DOHH2 (cell line): ENCODE measurements around the gene FXYD4.
"Not testable (repeated sequence)": the region's sequence is repeated elsewhere in the genome, so short reads cannot be mapped to it uniquely, and the experiment has no call there.

Source experiments
- H3F3A ChIP-seq: fragments of 200-600 bp; sonication (generic), shearing (Covaris generic); 2 replicates; pipeline ENCODE4 v1.6.0; 2016; ENCODE audit warnings: antibody characterized with exemption, mild to moderate bottlenecking; ENCODE audit not compliant: control insufficient read depth, insufficient read depth
- H3K27ac ChIP-seq: fragments of 200-600 bp; sonication (generic); 2 replicates; pipeline ENCODE4 v1.5.1; 2014; ENCODE audit warnings: low read depth, mild to moderate bottlenecking, low read length, moderate library complexity
- H3K27me3 ChIP-seq: fragments of 200-600 bp; sonication (generic); 2 replicates; pipeline ENCODE4 v1.6.1; 2014; ENCODE audit warnings: mild to moderate bottlenecking, low read length, mixed read lengths; ENCODE audit not compliant: control insufficient read depth
- H3K36me3 ChIP-seq: fragments of 200-600 bp; sonication (generic); 2 replicates; pipeline ENCODE4 v1.6.1; 2014; ENCODE audit warnings: mild to moderate bottlenecking, low read length, moderate library complexity, mixed read lengths; ENCODE audit not compliant: control insufficient read depth
- H3K4me1 ChIP-seq: fragments of 200-600 bp; sonication (generic); 2 replicates; pipeline ENCODE4 v1.6.1; 2014; ENCODE audit warnings: mild to moderate bottlenecking, low read length, mixed read lengths; ENCODE audit not compliant: control insufficient read depth
- H3K4me2 ChIP-seq: fragments of 200-600 bp; sonication (generic); 2 replicates; pipeline ENCODE4 v1.6.0; 2014; ENCODE audit warnings: mild to moderate bottlenecking, low read length, moderate library complexity
- H3K4me3 ChIP-seq: fragments of 200-600 bp; sonication (generic); 2 replicates; pipeline ENCODE4 v1.5.1; 2014; ENCODE audit warnings: mild to moderate bottlenecking, low read length, mixed read lengths
- H3K79me2 ChIP-seq: fragments of 200-600 bp; sonication (generic); 2 replicates; pipeline ENCODE4 v1.6.1; 2014; ENCODE audit warnings: mild to moderate bottlenecking, low read length, mixed read lengths; ENCODE audit not compliant: control insufficient read depth
- H3K9me2 ChIP-seq: fragments of 200-600 bp; sonication (generic); replicated peaks from 2 replicates; pipeline ENCODE4 v1.6.1; 2014; ENCODE audit warnings: mild to moderate bottlenecking, low read length, mixed read lengths; ENCODE audit not compliant: control insufficient read depth
- H3K9me3 ChIP-seq: fragments of 200-600 bp; sonication (generic); 2 replicates; pipeline ENCODE4 v1.6.1; 2014; ENCODE audit warnings: antibody characterized with exemption, low read length, mixed read lengths; ENCODE audit not compliant: control insufficient read depth, insufficient read depth
- H4K20me1 ChIP-seq: fragments of 200-600 bp; sonication (generic); 2 replicates; pipeline ENCODE4 v1.6.0; 2014; ENCODE audit warnings: low read depth, mild to moderate bottlenecking, antibody characterized with exemption, low read length, moderate library complexity; ENCODE audit not compliant: control insufficient read depth, insufficient read depth
- EZH2phosphoT487 ChIP-seq: fragments of 200-600 bp; sonication (generic); IDR thresholded peaks from 2 replicates; pipeline ENCODE4 v1.6.1; 2017; ENCODE audit warnings: borderline replicate concordance, mild to moderate bottlenecking, antibody characterized with exemption, low read length, moderate library complexity, mixed read lengths
- TF ChIP-seq, protein P1 (sequence below): fragments of 200-600 bp; sonication (generic); IDR thresholded peaks from one replicate; pipeline ENCODE4 v1.5.1; 2014; ENCODE audit warnings: antibody characterized with exemption, mild to moderate bottlenecking, low read depth, low read length; ENCODE audit not compliant: poor library complexity, severe bottlenecking

Gene FXYD4

DNA sequence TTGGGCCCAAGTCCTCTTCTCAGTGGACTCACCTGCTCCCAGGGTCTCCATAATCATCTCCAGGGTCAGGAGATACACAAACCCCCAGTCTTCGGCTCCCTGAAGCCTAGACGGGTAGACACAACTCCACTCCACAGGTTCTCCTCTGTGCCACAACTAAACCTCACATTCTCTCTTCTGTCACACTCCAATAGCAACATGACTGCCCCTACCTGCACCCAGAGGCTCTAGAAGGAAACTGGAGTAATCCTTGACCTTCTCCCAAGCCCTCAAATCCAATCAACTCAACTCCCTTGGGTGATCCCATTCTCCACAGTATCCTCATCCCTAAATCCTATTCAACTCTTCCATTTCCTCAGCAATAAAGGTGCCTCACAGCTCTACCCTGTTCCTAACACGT is 21.3 kb downstream of the FXYD4 start:
- Histone ChIP-seq H3K9me3 (no peaks in the 10 kb centered on the region), H3K9me2 (no peaks in the 10 kb centered on the region), H3K4me1 (peaks cover 30% of the 10 kb centered on the region), H3K4me3 (no peak overlapping the region), H4K20me1 (peaks cover 54% of the 10 kb centered on the region), H3K79me2 (peaks cover 96% of the 10 kb centered on the region), H3K36me3 (peaks cover 94% of the 10 kb centered on the region), H3K27me3 (no peaks in the 10 kb centered on the region), H3F3A (peaks cover 69% of the 10 kb centered on the region), H3K4me2 (no peak overlapping the region), H3K27ac (no peak overlapping the region)
- no peak for TF ChIP-seq EZH2phosphoT487
- TF ChIP-seq, protein P1, sequence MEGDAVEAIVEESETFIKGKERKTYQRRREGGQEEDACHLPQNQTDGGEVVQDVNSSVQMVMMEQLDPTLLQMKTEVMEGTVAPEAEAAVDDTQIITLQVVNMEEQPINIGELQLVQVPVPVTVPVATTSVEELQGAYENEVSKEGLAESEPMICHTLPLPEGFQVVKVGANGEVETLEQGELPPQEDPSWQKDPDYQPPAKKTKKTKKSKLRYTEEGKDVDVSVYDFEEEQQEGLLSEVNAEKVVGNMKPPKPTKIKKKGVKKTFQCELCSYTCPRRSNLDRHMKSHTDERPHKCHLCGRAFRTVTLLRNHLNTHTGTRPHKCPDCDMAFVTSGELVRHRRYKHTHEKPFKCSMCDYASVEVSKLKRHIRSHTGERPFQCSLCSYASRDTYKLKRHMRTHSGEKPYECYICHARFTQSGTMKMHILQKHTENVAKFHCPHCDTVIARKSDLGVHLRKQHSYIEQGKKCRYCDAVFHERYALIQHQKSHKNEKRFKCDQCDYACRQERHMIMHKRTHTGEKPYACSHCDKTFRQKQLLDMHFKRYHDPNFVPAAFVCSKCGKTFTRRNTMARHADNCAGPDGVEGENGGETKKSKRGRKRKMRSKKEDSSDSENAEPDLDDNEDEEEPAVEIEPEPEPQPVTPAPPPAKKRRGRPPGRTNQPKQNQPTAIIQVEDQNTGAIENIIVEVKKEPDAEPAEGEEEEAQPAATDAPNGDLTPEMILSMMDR = no peak

DNA sequence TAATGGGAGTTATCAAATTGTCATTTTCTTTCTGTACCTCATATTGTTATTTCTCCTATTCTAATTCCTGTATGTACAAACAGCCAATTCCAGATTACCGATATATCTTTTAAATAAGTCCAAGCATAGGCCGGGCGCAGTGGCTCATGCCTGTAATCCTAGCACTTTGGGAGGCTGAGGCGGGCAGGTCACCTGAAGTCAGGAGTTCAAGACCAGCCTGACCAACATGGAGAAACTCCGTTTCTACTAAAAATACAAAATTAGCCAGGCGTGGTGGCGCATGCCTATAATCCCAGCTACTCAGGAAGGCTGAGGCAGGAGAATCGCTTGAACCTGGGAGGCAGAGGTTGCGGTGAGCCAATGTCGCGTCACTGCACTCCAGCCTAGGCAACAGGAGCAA is 21.8 kb downstream of the FXYD4 start:
- not testable (repeated sequence) for H3K4me2 ChIP-seq
- Histone ChIP-seq H4K20me1 (peaks cover 51% of the 10 kb centered on the region), H3K4me1 (peaks cover 34% of the 10 kb centered on the region)

DNA sequence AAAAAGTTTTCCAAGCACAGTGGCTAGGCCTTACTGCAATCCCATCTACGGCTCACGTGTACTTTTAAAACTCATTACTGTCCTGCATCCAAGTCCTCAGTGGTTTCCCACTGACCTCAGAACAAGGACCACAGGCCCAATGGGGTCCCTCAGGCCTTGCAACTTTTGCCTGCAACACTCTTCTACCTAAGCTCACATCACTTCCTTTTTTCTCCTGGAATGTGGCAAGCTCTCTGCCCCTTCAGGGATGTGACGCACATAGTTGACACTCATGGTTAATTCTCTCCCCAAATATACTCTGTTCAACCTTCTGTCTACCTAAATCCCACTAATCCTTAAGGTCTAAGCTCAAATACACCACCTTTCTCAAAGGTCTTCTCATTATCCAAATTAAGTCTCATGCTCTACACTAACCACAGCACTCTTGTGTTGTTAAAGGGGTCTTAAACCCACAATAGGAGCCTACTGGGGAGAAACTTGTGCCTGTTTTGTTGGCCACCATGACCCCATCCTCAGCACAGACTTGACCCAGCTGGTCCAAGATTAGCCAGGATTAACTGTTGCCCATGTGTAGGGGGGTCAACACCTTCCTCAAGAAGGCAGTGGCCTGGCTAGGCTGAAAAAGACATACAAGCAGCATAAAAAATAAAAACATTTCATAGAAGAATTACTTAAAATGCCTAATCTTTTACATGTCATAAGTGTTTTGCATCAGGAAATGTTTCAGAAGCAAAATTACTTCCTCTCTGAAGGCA is 22.3 kb downstream of the FXYD4 start:
- peak overlapping the region; percentile 88; the same call in 1 of the 2 replicates for H3K4me2 ChIP-seq
- H3K36me3 ChIP-seq = peaks cover 94% of the 10 kb centered on the region
- H4K20me1 ChIP-seq = peaks cover 46% of the 10 kb centered on the region
- peak overlapping the region; percentile 95 for H3K27ac ChIP-seq
- peaks cover 67% of the 10 kb centered on the region for H3F3A ChIP-seq
- H3K9me2 ChIP-seq = no peaks in the 10 kb centered on the region
- H3K27me3 ChIP-seq = no peaks in the 10 kb centered on the region
- H3K9me3 ChIP-seq = no peaks in the 10 kb centered on the region
- peaks cover 98% of the 10 kb centered on the region for H3K79me2 ChIP-seq
- no peak for TF ChIP-seq EZH2phosphoT487
- TF ChIP-seq, protein P1 = no peak
- no peak overlapping the region for H3K4me3 ChIP-seq
- H3K4me1 ChIP-seq = peaks cover 40% of the 10 kb centered on the region

More for the DNA sequence above, 21.8 kb downstream of the FXYD4 start:
- H3K4me3 ChIP-seq, H3K27me3 ChIP-seq, H3K9me3 ChIP-seq, H3K27ac ChIP-seq, H3K9me2 ChIP-seq: not testable (repeated sequence)
- H3F3A ChIP-seq = peaks cover 69% of the 10 kb centered on the region
- H3K79me2 ChIP-seq = peaks cover 97% of the 10 kb centered on the region
- H3K36me3 ChIP-seq = peaks cover 94% of the 10 kb centered on the region

DNA sequence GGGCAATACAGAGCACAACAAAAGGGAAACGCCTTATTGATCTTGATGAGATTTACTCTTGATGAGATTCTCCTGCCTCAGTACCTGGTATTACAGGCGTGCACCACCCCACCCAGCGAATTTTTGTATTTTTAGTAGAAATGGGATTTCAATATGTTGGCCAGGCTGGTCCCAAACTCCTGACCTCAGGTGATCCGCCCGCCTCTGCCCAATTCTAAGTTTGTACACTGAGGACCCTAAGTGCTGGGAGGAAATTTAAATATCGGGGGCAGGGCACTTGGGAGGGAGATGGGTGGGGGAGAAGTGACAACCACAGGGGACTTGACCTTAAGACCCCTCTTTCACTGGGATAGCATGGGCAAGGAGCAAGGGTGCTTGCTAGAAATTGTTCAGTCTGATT is 23.4 kb downstream of the FXYD4 start:
- Histone ChIP-seq H3K27me3 (no peaks in the 10 kb centered on the region), H3K4me2 (peak overlapping the region; percentile 88), H3K79me2 (peaks cover 99% of the 10 kb centered on the region), H3K27ac (peak overlapping the region; percentile 95), H3K9me3 (no peaks in the 10 kb centered on the region), H4K20me1 (peaks cover 53% of the 10 kb centered on the region), H3K4me3 (peak overlapping the region; percentile 85), H3F3A (peaks cover 67% of the 10 kb centered on the region), H3K9me2 (no peaks in the 10 kb centered on the region), H3K4me1 (peaks cover 51% of the 10 kb centered on the region), H3K36me3 (peaks cover 94% of the 10 kb centered on the region)
- TF ChIP-seq, protein P1 = no peak
- no peak for TF ChIP-seq EZH2phosphoT487
